Pons (tissue), 1 donor: ENCODE results near the gene SKA3.

Experiments used
- DNase-seq: peaks from one replicate; pipeline ENCODE4 v3.0.0-alpha.2; 2016; ENCODE audit warnings: low spot score

The SKA3 gene

DNA sequence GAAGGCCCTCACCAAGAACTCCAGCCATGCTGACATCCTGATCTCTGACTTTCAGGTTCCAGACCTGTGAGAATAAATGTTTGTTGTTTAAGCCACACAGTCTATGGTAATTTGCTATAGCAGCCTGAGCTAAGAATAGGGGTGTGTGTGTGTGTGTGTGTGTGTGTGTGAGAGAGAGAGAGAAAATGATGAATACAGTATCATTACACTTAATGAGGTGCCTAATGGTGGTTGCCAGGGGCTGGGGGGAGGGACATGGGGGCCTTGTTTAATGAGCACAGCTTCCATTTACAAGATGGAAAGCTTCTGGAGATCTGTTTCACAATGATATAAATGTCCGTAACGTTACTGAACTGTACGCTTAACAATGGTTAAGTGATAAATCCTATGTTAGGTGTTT is 61.1 kb downstream of the SKA3 start:
- DNase-seq = no peak

GRCh38 chr13:21111546-21111945 is 64.8 kb downstream of the SKA3 start:
- no peak for DNase-seq

- DNase-seq = no peak
Measured at GRCh38 chr13:21109168-21109567, 67.2 kb downstream of the SKA3 start.

DNA sequence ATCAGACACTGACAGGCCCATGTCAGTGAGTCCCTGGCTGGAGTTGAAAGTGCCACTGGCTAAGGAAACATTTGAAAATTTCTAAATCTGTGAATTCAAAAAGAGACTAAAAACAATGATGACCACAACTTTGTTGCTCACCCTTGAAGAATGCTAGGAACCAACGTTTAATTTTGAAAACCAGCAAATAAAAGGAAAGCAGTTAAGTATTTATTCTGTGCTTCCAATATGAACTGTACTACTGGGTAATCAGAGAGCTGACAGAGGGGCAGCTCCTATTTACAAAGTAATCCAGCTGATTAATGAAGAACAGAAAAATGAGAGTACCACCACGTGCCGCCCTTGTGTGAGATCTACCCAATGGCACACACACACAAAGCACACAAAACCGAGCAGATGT is 70.3 kb downstream of the SKA3 start:
- no peak for DNase-seq

DNA sequence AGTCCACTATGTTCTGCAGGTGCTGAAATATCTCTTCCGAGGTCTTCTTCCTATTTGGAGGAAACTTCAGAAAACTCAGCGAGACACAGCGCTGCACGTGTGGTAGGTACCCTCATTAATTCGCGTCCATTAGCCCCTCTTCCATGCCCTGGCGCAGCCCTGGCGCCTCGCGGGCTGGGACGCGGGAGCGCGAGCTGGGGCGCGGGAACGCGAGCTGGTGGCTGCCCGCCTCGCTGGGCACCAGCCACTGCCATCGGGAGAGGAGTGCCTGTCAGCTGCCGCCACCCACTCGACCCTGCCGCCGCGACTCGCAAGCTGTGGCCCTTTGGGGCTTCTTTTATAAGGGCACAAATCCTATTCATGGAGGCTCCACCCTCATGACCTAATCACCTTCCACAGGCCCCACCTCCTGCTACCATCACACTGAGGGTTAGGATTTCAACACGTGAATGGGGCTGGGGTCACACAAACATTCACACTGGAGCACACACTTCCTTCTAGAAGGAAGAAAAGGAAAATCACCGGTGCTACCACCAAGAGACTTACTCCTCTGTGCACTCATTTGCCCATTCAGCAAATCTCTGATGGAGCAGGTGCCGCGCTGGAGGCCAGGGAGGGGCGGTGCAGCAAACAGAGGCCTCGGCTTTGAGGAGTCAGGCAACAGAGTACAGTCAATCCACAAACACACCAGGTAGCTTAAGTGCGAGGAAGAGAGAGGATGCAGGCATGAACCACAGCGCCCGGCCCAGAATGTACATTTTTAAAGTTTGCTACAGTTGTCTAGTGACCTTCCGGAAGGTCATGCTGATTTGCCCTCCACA is 71.9 kb downstream of the SKA3 start:
- DNase-seq = no peak
